Measurements from ENCODE around the gene NNT. TPM values are rescaled to one million over a fixed set of nuclear protein-coding genes. Genes with fewer than 3 reads are reported as not detected.

NNT gene
- total and polyA plus RNA-seq, 2 of the 13 experiments (the other 11 are each of a cell fraction or from before 2014, with no cell fraction given): 21.1 to 58.0 TPM

DNA sequence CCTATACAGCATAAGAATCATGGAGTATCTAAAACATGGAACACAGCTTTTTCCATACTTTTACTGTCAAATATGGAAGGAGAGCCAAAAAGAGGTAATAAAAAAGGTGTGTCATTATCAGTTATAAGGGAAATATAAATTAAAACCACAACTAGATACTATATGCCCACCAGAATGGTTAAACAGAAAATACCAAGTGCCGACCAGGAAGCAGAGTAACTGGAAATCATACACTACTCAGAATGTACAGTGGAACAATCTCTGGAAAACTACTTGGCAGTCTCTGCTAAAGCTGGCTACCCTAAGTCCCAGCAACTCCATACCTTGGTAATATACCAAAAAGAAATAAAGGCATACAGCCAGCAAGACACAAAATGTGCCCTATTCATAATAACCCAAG lies 48.5 kb upstream of the NNT start (continued):
- TF ChIP-seq, protein P1, sequence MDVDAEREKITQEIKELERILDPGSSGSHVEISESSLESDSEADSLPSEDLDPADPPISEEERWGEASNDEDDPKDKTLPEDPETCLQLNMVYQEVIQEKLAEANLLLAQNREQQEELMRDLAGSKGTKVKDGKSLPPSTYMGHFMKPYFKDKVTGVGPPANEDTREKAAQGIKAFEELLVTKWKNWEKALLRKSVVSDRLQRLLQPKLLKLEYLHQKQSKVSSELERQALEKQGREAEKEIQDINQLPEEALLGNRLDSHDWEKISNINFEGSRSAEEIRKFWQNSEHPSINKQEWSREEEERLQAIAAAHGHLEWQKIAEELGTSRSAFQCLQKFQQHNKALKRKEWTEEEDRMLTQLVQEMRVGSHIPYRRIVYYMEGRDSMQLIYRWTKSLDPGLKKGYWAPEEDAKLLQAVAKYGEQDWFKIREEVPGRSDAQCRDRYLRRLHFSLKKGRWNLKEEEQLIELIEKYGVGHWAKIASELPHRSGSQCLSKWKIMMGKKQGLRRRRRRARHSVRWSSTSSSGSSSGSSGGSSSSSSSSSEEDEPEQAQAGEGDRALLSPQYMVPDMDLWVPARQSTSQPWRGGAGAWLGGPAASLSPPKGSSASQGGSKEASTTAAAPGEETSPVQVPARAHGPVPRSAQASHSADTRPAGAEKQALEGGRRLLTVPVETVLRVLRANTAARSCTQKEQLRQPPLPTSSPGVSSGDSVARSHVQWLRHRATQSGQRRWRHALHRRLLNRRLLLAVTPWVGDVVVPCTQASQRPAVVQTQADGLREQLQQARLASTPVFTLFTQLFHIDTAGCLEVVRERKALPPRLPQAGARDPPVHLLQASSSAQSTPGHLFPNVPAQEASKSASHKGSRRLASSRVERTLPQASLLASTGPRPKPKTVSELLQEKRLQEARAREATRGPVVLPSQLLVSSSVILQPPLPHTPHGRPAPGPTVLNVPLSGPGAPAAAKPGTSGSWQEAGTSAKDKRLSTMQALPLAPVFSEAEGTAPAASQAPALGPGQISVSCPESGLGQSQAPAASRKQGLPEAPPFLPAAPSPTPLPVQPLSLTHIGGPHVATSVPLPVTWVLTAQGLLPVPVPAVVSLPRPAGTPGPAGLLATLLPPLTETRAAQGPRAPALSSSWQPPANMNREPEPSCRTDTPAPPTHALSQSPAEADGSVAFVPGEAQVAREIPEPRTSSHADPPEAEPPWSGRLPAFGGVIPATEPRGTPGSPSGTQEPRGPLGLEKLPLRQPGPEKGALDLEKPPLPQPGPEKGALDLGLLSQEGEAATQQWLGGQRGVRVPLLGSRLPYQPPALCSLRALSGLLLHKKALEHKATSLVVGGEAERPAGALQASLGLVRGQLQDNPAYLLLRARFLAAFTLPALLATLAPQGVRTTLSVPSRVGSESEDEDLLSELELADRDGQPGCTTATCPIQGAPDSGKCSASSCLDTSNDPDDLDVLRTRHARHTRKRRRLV (CRISPR knock-in tag; IDR thresholded peaks at IDR 0.05): no peak
- TF ChIP-seq MTF2 (CRISPR knock-in tag; IDR thresholded peaks at IDR 0.05; ENCODE audit: borderline replicate concordance): no peak

- FAIRE-seq (no peak), ATAC-seq (peak; percentile 32), DNase-seq (ENCODE audit: low spot score) (peak; percentile 29)
- in situ Hi-C loops (cut with HindIII; ENCODE audit: extremely low pct_ligation_motif_present, low pct_unique_long_range_greater_than_20kb): no loop called here
- Histone ChIP-seq H3K4me2 (ENCODE audit: low read depth, low read length) (peak overlapping the region; percentile 77), H3K9me3 (ENCODE audit: low read length) (no peaks in the 10 kb centered on the region), H3K9ac (ENCODE audit: insufficient read depth, low read depth, low read length) (peak overlapping the region; percentile 93), H3K36me3 (replicated peaks in 1 of 2; ENCODE audit: control insufficient read depth in 1 of 2, insufficient read depth in 2 of 2, low read length in 2 of 2) (peaks cover 6 to 36% of the 10 kb centered on the region in 2 experiments; a peak in 4 of 5 replicates), H3K4me3 (replicated peaks in 1 of 3; ENCODE audit: insufficient read depth in 1 of 3, low read depth in 2 of 3, low read length in 3 of 3) (peak overlapping the region; percentile 77 to 90 (median 84)), H3K79me2 (ENCODE audit: insufficient read depth, low read length) (peaks cover 53% of the 10 kb centered on the region), H3K4me1 (ENCODE audit: insufficient read depth, low read length) (peaks cover 49% of the 10 kb centered on the region), H3K27me3 (ENCODE audit: control insufficient read depth in 1 of 2, insufficient read depth in 2 of 2, low read length in 2 of 2) (no peaks in the 10 kb centered on the region; a peak in 1 of 5 replicates), H3K27ac (ENCODE audit: extremely low read length, insufficient read depth, low read length) (peak overlapping the region; percentile 95), H2AFZ (ENCODE audit: low read length) (peak overlapping the region; percentile 74), H4K20me1 (ENCODE audit: insufficient read depth, low read length) (peaks cover 11% of the 10 kb centered on the region)
- BruUV-seq (replicated peaks): no TSS peak
- intact Hi-C loops (cut with micrococcal nuclease; ENCODE audit: unreplicated experiment): loop anchor here (1.0 to 5.0 kb wide), 3 partner anchors 46 to 154 kb away; partner anchors contain the start of gene TMEM267
- CTCF ChIA-PET (ENCODE audit: low intra/inter-chr PET ratio, low total read pairs): no interaction called here
- POLR2A ChIA-PET: interaction anchor here (1.2 to 2.8 kb wide), 6 partner anchors 8 to 435 kb away, joined by 4 to 16 read pairs (median 4); partner anchors contain the start of genes C5orf34, HMGCS1, TMEM267 and ZNF131
- under 1% methylated on average over 16 of the region's 44 CpGs for WGBS (ENCODE audit: low lambda C conversion rate)
- TF ChIP-seq ZNF563 (CRISPR knock-in tag; IDR thresholded peaks at IDR 0.05) (no peak; the same call in 1 of the 2 replicates), SETDB1 (CRISPR knock-in tag; IDR thresholded peaks at IDR 0.05; ENCODE audit: borderline replicate concordance) (no peak), ZBTB37 (CRISPR knock-in tag; IDR thresholded peaks at IDR 0.05) (0 out of 2 replicates have a peak, but pooled peaks have one; percentile 28), PAF1 (CRISPR knock-in tag; IDR thresholded peaks at IDR 0.05) (no peak)
- TF ChIP-seq, protein P2, sequence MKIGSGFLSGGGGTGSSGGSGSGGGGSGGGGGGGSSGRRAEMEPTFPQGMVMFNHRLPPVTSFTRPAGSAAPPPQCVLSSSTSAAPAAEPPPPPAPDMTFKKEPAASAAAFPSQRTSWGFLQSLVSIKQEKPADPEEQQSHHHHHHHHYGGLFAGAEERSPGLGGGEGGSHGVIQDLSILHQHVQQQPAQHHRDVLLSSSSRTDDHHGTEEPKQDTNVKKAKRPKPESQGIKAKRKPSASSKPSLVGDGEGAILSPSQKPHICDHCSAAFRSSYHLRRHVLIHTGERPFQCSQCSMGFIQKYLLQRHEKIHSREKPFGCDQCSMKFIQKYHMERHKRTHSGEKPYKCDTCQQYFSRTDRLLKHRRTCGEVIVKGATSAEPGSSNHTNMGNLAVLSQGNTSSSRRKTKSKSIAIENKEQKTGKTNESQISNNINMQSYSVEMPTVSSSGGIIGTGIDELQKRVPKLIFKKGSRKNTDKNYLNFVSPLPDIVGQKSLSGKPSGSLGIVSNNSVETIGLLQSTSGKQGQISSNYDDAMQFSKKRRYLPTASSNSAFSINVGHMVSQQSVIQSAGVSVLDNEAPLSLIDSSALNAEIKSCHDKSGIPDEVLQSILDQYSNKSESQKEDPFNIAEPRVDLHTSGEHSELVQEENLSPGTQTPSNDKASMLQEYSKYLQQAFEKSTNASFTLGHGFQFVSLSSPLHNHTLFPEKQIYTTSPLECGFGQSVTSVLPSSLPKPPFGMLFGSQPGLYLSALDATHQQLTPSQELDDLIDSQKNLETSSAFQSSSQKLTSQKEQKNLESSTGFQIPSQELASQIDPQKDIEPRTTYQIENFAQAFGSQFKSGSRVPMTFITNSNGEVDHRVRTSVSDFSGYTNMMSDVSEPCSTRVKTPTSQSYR (CRISPR knock-in tag; IDR thresholded peaks at IDR 0.05; ENCODE audit: borderline replicate concordance): peak; percentile 91
- TF ChIP-seq, protein P3, sequence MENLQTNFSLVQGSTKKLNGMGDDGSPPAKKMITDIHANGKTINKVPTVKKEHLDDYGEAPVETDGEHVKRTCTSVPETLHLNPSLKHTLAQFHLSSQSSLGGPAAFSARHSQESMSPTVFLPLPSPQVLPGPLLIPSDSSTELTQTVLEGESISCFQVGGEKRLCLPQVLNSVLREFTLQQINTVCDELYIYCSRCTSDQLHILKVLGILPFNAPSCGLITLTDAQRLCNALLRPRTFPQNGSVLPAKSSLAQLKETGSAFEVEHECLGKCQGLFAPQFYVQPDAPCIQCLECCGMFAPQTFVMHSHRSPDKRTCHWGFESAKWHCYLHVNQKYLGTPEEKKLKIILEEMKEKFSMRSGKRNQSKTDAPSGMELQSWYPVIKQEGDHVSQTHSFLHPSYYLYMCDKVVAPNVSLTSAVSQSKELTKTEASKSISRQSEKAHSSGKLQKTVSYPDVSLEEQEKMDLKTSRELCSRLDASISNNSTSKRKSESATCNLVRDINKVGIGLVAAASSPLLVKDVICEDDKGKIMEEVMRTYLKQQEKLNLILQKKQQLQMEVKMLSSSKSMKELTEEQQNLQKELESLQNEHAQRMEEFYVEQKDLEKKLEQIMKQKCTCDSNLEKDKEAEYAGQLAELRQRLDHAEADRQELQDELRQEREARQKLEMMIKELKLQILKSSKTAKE (CRISPR knock-in tag; IDR thresholded peaks at IDR 0.05; ENCODE audit: borderline replicate concordance): no peak
Observed at GRCh38 chr5:43555895-43556606, 46.9 kb upstream of the NNT start.

Measured in HepG2 (cell line).